A673 (cell line): ENCODE results near the gene CHCHD6. TPM values are rescaled to one million over a fixed set of nuclear protein-coding genes. Genes with fewer than 3 reads are reported as not detected.

Experiments used
- BruUV-seq: library from RNA; stranded (reverse); fragments of 400-500 nt; replicated peaks from 2 replicates; lab custom pipeline; 2021; lab: Mats Ljungman, UMichigan
- CTCF ChIA-PET: fragments of 300-600 bp; sonication (Branson Sonifier 250); formaldehyde crosslinking; loops from one replicate; lab custom pipeline; 2022; ENCODE audit warnings: antibody characterized with exemption; lab: Charles Lee
- POLR2A ChIA-PET: fragments of 300-600 bp; sonication (Branson Sonifier 250); formaldehyde crosslinking; loops from one replicate; lab custom pipeline; 2022; ENCODE audit warnings: antibody characterized with exemption; ENCODE audit not compliant: low non-redundant PET; lab: Charles Lee
- DNase-seq: peaks from one replicate; pipeline ENCODE4 v3.0.0-alpha.2; 2015; ENCODE audit warnings: low spot score
- H3K27ac ChIP-seq: fragments of 200-600 bp; sonication (generic); 2 replicates; pipeline ENCODE4 v1.5.1; 2016; ENCODE audit warnings: mixed run types, low read depth, mild to moderate bottlenecking, mixed read lengths, antibody characterized with exemption, low read length; ENCODE audit not compliant: poor library complexity, severe bottlenecking
- H3K27me3 ChIP-seq: fragments of 200-600 bp; sonication (generic); replicated peaks from 2 replicates; pipeline ENCODE4 v1.6.1; 2017; ENCODE audit warnings: mixed run types, low read depth, mild to moderate bottlenecking, mixed read lengths, antibody characterized with exemption, low read length; ENCODE audit not compliant: insufficient read depth, poor library complexity
- H3K36me3 ChIP-seq: fragments of 200-600 bp; sonication (generic); 2 replicates; pipeline ENCODE4 v1.6.1; 2016; ENCODE audit warnings: mixed run types, mild to moderate bottlenecking, mixed read lengths, antibody characterized with exemption, low read length; ENCODE audit not compliant: insufficient read depth, poor library complexity, severe bottlenecking
- H3K4me1 ChIP-seq: fragments of 200-600 bp; sonication (generic); 2 replicates; pipeline ENCODE4 v1.6.1; 2017; ENCODE audit warnings: mixed run types, mild to moderate bottlenecking, mixed read lengths, antibody characterized with exemption, low read length; ENCODE audit not compliant: insufficient read depth, poor library complexity, severe bottlenecking
- H3K4me3 ChIP-seq: fragments of 200-600 bp; sonication (generic); 2 replicates; pipeline ENCODE4 v1.5.1; 2016; ENCODE audit warnings: low read depth, mixed run types, mild to moderate bottlenecking, mixed read lengths, low read length; ENCODE audit not compliant: poor library complexity, severe bottlenecking
- H3K9me3 ChIP-seq: fragments of 200-600 bp; sonication (generic); 2 replicates; pipeline ENCODE4 v1.6.1; 2016; ENCODE audit warnings: mixed run types, low read depth, mild to moderate bottlenecking, mixed read lengths, antibody characterized with exemption, low read length; ENCODE audit not compliant: poor library complexity, severe bottlenecking
- CTCF ChIP-seq: fragments of 300-800, 200-600 bp; sonication (generic); conservative IDR thresholded peaks from 2 replicates; pipeline ENCODE4 v1.5.1; 2017; ENCODE audit warnings: low read depth, mild to moderate bottlenecking, antibody characterized with exemption, low read length, moderate library complexity, mixed read lengths
- EZH2 ChIP-seq: fragments of 200-600 bp; sonication (generic); IDR thresholded peaks from 2 replicates; pipeline ENCODE4 v1.6.1; 2017; ENCODE audit warnings: borderline replicate concordance, low read depth, mild to moderate bottlenecking, mixed read lengths, antibody characterized with exemption, low read length; ENCODE audit not compliant: poor library complexity, severe bottlenecking
- intact Hi-C: fragments of 100-400 bp; cut with micrococcal nuclease; formaldehyde crosslinking; loops from one replicate; pipeline ENCODE4 v1.10.0; 2022; ENCODE audit not compliant: unreplicated experiment
- total RNA-seq: library from RNA; stranded (reverse); gene quantifications from 2 replicates; pipeline ENCODE4 v1.2.3, GENCODE V29; 2021

CHCHD6 gene
- total RNA-seq, 1 experiment from 2014 or later, result 23.3 TPM

GRCh38 chr3:126883241-126883640, 179.2 kb downstream of the CHCHD6 start:
- POLR2A ChIA-PET, result no interaction called here
- DNase-seq, result peak; percentile 9
- Histone ChIP-seq H3K27me3 (no peaks in the 10 kb centered on the region), H3K4me1 (no peaks in the 10 kb centered on the region), H3K4me3 (no peak overlapping the region), H3K9me3 (no peaks in the 10 kb centered on the region), H3K27ac (no peak overlapping the region), H3K36me3 (no peaks in the 10 kb centered on the region)
- CTCF ChIA-PET, result no interaction called here
- intact Hi-C loops, result no loop called here
- TF ChIP-seq EZH2 (no peak), CTCF (no peak)
- BruUV-seq, result no TSS peak

GRCh38 chr3:126885425-126885824, 181.4 kb downstream of the CHCHD6 start:
- Histone ChIP-seq H3K36me3 (no peaks in the 10 kb centered on the region), H3K4me3 (no peak overlapping the region), H3K27me3 (no peaks in the 10 kb centered on the region), H3K9me3 (no peaks in the 10 kb centered on the region), H3K27ac (no peak overlapping the region), H3K4me1 (no peaks in the 10 kb centered on the region)
- CTCF ChIA-PET, result no interaction called here
- intact Hi-C loops, result no loop called here
- DNase-seq, result no peak
- POLR2A ChIA-PET, result interaction anchor here (0.6 kb wide), 1 partner anchor 274 kb away, joined by 3 read pairs; no protein-coding TSS in a partner anchor
- BruUV-seq, result no TSS peak
- no peak for TF ChIP-seq EZH2
- TF ChIP-seq CTCF, result no peak

DNA sequence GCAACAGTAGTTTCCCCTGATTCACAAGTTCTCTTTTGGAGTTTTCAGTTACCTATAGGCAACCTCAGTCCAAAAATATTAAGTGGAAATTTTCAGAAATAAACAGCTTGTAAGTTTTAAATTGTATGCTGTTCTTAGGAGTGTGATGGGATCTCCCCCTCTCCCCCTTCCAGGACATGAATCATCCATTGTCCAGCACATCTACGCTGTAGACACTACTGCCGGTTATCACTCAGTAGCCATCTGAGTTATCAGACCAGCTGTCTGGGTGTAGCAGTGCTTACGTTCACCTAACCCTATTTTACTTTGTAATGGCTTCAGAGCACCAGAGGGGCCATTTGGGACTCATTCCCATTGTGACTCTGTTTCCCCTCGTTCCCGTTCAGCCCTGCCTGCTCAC, 182.2 kb downstream of the CHCHD6 start:
- intact Hi-C loops, result no loop called here
- Histone ChIP-seq H3K27ac (no peak overlapping the region), H3K27me3 (no peaks in the 10 kb centered on the region), H3K4me3 (no peak overlapping the region), H3K9me3 (no peaks in the 10 kb centered on the region), H3K4me1 (no peaks in the 10 kb centered on the region), H3K36me3 (no peaks in the 10 kb centered on the region)
- DNase-seq, result no peak
- TF ChIP-seq EZH2, result no peak
- no peak for TF ChIP-seq CTCF
- POLR2A ChIA-PET, result interaction anchor here (0.6 kb wide), 1 partner anchor 275 kb away, joined by 3 read pairs; no protein-coding TSS in a partner anchor
- BruUV-seq, result no TSS peak
- CTCF ChIA-PET, result no interaction called here
